ENCODE data around the gene SMC6. TPM values are rescaled to one million over a fixed set of nuclear protein-coding genes. Genes with fewer than 3 reads are reported as not detected.

Gene SMC6
- total and polyA plus RNA-seq, 12 donors = 4.2 to 18.6 (median 7.6) TPM

GRCh38 chr2:17616405-17616804 is 137.2 kb downstream of the SMC6 start:
- Histone ChIP-seq H3K9me3 (replicated peaks in 1 of 3) (no peaks in the 10 kb centered on the region), H3K4me1 (replicated peaks in 1 of 2) (peaks cover 0 to 10% of the 10 kb centered on the region in 2 donors), H3K36me3 (replicated peaks in 1 of 2) (no peaks in the 10 kb centered on the region), H3K4me3 (no peak overlapping the region), H3K27me3 (no peaks in the 10 kb centered on the region), H3K27ac (no peak overlapping the region)
- TF ChIP-seq POLR2A (IDR thresholded peaks at IDR 0.05) (no peak), CTCF (IDR thresholded peaks at IDR 0.05) (no peak)
- intact Hi-C loops (cut with DNase I) = no loop called here
- 67 to 76% (median 73%) methylated on average over 1 of the region's 1 CpG for WGBS, 4 donors
- DNase-seq = peak in 1 of 7 donors; percentile 13

- Histone ChIP-seq H3K4me1 (replicated peaks in 1 of 2) (peaks cover 0 to 7% of the 10 kb centered on the region in 2 donors), H3K27me3 (no peaks in the 10 kb centered on the region), H3K27ac (no peak overlapping the region), H3K4me3 (no peak overlapping the region), H3K9me3 (replicated peaks in 1 of 3) (no peaks in the 10 kb centered on the region), H3K36me3 (replicated peaks in 1 of 2) (no peaks in the 10 kb centered on the region)
- WGBS, 4 donors = 95 to 100% (median 98%) methylated on average over 1 of the region's 1 CpG
- intact Hi-C loops (cut with DNase I) = no loop called here
- TF ChIP-seq POLR2A (IDR thresholded peaks at IDR 0.05) (no peak), CTCF (IDR thresholded peaks at IDR 0.05) (no peak)
- peak in 2 of 7 donors; percentile 22 to 43 for DNase-seq
Measured at GRCh38 chr2:17615728-17616351, 137.8 kb downstream of the SMC6 start.

GRCh38 chr2:17615147-17615546 is 138.5 kb downstream of the SMC6 start:
- H3K4me1 ChIP-seq (replicated peaks in 1 of 2) = peaks cover 0 to 5% of the 10 kb centered on the region in 2 donors
- intact Hi-C loops (cut with DNase I) = no loop called here
- H3K27ac ChIP-seq = no peak overlapping the region
- no peaks in the 10 kb centered on the region for H3K36me3 ChIP-seq (replicated peaks in 1 of 2)
- no peak for DNase-seq
- no peaks in the 10 kb centered on the region for H3K9me3 ChIP-seq (replicated peaks in 1 of 3)
- WGBS, 4 donors = 66 to 87% (median 70%) methylated on average over 1 of the region's 1 CpG
- H3K4me3 ChIP-seq = no peak overlapping the region
- TF ChIP-seq POLR2A (IDR thresholded peaks at IDR 0.05) = no peak
- no peak for TF ChIP-seq CTCF (IDR thresholded peaks at IDR 0.05)
- H3K27me3 ChIP-seq = no peaks in the 10 kb centered on the region

- Histone ChIP-seq H3K36me3 (replicated peaks in 1 of 2) (no peaks in the 10 kb centered on the region), H3K27ac (no peak overlapping the region), H3K27me3 (no peaks in the 10 kb centered on the region), H3K4me1 (replicated peaks in 1 of 2) (peaks cover 0 to 10% of the 10 kb centered on the region in 2 donors), H3K9me3 (replicated peaks in 1 of 3) (no peaks in the 10 kb centered on the region), H3K4me3 (no peak overlapping the region)
- TF ChIP-seq POLR2A (IDR thresholded peaks at IDR 0.05) = no peak
- TF ChIP-seq CTCF (IDR thresholded peaks at IDR 0.05) = no peak
- 84 to 90% (median 88%) methylated on average over 3 to 4 of the region's 4 CpGs for WGBS, 4 donors
- DNase-seq = peak in 1 of 7 donors; percentile 20
- intact Hi-C loops (cut with DNase I) = no loop called here
Measured at GRCh38 chr2:17614174-17614930, 139.3 kb downstream of the SMC6 start.

Other genes with a start within 250 kb of the SMC6 start
- under 1 TPM in 5 of 9 donors, not detected in 4; 0.10 to 0.11 (median 0.11) TPM for gene RAD51AP2, start 235.4 kb downstream of the SMC6 start, total RNA-seq
- under 1 TPM; 0.07 to 0.20 (median 0.16) TPM for gene RAD51AP2, start 235.4 kb downstream of the SMC6 start, polyA plus RNA-seq
- gene VSNL1, start 213.1 kb downstream of the SMC6 start, total RNA-seq = 10 to 100 TPM in 8 of 9 donors, 1 to 10 TPM in 1; 7.2 to 51.1 (median 20.3) TPM
- 10 to 100 TPM; 13.0 to 36.4 (median 22.0) TPM for gene VSNL1, start 213.1 kb downstream of the SMC6 start, polyA plus RNA-seq
- 10 to 100 TPM in 3 of 9 donors, 1 to 10 TPM in 6; 1.5 to 20.4 (median 4.2) TPM for gene GEN1, start 328 bp upstream of the SMC6 start, total RNA-seq
- 1 to 10 TPM; 2.9 to 5.4 (median 5.3) TPM for gene GEN1, start 328 bp upstream of the SMC6 start, polyA plus RNA-seq
- under 1 TPM in 1 of 9 donors, not detected in 8; 0.55 TPM for gene MSGN1, start 62.6 kb upstream of the SMC6 start, total RNA-seq
- gene MSGN1, start 62.6 kb upstream of the SMC6 start, polyA plus RNA-seq = not detected
- 1 to 10 TPM in 7 of 9 donors, under 1 TPM in 2; 0.50 to 4.3 (median 1.8) TPM for gene KCNS3, start 124.9 kb upstream of the SMC6 start, total RNA-seq
- 1 to 10 TPM in 2 of 3 donors, under 1 TPM in 1; 0.88 to 3.3 (median 1.8) TPM for gene KCNS3, start 124.9 kb upstream of the SMC6 start, polyA plus RNA-seq

Data from adrenal gland (tissue), 12 donors.